Measurements from ENCODE around the gene PDE2A. TPM values are rescaled to one million over a fixed set of nuclear protein-coding genes. Genes with fewer than 3 reads are reported as not detected.

The PDE2A gene
- total and polyA plus RNA-seq, 10 of the 15 experiments (the other 5 are each of a cell fraction or from before 2014, with no cell fraction given) = 0.06 to 0.15 (median 0.11) TPM; not detected in 6

GRCh38 chr11:72579816-72580641, 94.2 kb downstream of the PDE2A start:
- no peaks in the 10 kb centered on the region for H4K20me1 ChIP-seq (ENCODE audit: control insufficient read depth, insufficient read depth)
- ChIA-PET POLR2A (no interaction called here), CTCF (interaction anchor here (0.7 kb wide), 1 partner anchor 109 kb away, joined by 3 read pairs; no protein-coding TSS in a partner anchor), SMC1A (ENCODE audit: uncharacterized antibody, unreplicated experiment) (no interaction called here), RAD21 (ENCODE audit: unreplicated experiment) (interaction anchor here (0.8 kb wide), 1 partner anchor 109 kb away, joined by 4 read pairs; no protein-coding TSS in a partner anchor)
- no peaks in the 10 kb centered on the region for H3K36me3 ChIP-seq (ENCODE audit: control insufficient read depth in 2 of 2, insufficient read depth in 2 of 2, low read length in 1 of 2)
- in situ Hi-C loops (cut with MboI) (loop anchor here (5.0 to 10.0 kb wide), 2 partner anchors 67 to 105 kb away; no protein-coding TSS in a partner anchor), intact Hi-C loops (cut with micrococcal nuclease; ENCODE audit: unreplicated experiment) (loop anchor here (10.0 kb wide), 1 partner anchor 235 kb away; the partner anchor contains the start of gene ATG16L2)
- DNase-seq (ENCODE audit: low read depth, low spot score) = no peak
- no peak overlapping the region for H2AFZ ChIP-seq (ENCODE audit: control insufficient read depth, low read depth, low read length)
- TF ChIP-seq NR2F1 (conservative IDR thresholded peaks at IDR 0.05) (no peak), PBX3 (IDR thresholded peaks at IDR 0.05; ENCODE audit: insufficient replicate concordance, low read depth, low read length) (peak; percentile 8), PKNOX1 (IDR thresholded peaks at IDR 0.05) (peak; percentile 60; the same call in 1 of the 2 replicates), ETV6 (conservative IDR thresholded peaks at IDR 0.05 in 1 of 2, IDR thresholded peaks at IDR 0.05 in 1 of 2; ENCODE audit: borderline replicate concordance in 1 of 2, low read depth in 1 of 2) (no peak), ZNF622 (IDR thresholded peaks at IDR 0.05) (no peak)
- no peak overlapping the region for H3K27ac ChIP-seq (ENCODE audit: control insufficient read depth, insufficient read depth)
- WGBS (ENCODE audit: insufficient coverage, insufficient replicate concordance, low lambda C conversion rate, missing lambda C conversion rate) = 32% methylated on average over 10 of the region's 10 CpGs
- H3K9me3 ChIP-seq (replicated peaks; ENCODE audit: control insufficient read depth, insufficient read depth, low read length) = no peaks in the 10 kb centered on the region
- BruUV-seq (replicated peaks) = no TSS peak
- H3K4me1 ChIP-seq (ENCODE audit: control insufficient read depth, insufficient read depth, low read length) = no peaks in the 10 kb centered on the region
- H3K9ac ChIP-seq (ENCODE audit: control insufficient read depth, insufficient read depth, low read length) = no peak overlapping the region
- H3K27me3 ChIP-seq (replicated peaks in 1 of 2; ENCODE audit: control insufficient read depth in 2 of 2, insufficient read depth in 2 of 2, low read length in 1 of 2) = peaks cover 0 to 3% of the 10 kb centered on the region in 2 experiments; a peak in 3 of 4 replicates
- FAIRE-seq = no peak
- no peak for ATAC-seq
- H3K4me3 ChIP-seq = no peak overlapping the region
- H3K79me2 ChIP-seq (ENCODE audit: control insufficient read depth, insufficient read depth, low read length) = no peaks in the 10 kb centered on the region
- no peak overlapping the region for H3K4me2 ChIP-seq (ENCODE audit: control insufficient read depth, insufficient read depth)
